ENCODE measurements around the gene LCN9.
"Not testable (repeated sequence)": the region's sequence is repeated elsewhere in the genome, so short reads cannot be mapped to it uniquely, and the experiment has no call there.

The LCN9 gene

DNA sequence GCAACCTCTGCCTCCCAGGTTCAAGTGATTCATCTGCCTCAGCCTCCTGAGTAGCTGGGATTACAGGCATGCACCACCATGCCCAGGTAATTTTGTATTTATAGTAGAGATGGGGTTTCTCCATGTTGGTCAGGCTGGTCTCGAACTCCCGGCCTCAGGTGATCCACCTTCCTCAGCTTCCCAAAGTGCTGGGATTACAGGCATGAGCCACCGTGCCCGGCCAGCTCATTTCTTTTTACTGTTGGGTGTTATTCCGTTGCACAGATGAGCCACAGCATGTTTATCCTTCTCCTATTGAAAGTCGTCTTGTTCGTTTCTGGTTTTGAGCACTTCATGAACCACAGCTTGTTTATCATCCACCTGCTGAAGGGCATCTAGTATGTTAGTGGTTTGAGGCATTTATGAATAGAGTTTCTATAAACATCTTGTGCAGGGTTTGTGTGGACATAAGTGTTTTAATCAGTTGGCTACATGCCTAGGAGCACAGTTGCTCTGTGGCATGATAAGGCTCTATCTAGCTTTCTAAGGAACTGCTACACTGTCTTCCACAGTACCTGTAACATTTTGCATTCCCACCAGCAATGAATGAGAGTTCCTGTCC is 26.1 kb upstream of the LCN9 start:
- ATAC-seq, DNase-seq, H3K4me1 Mint-ChIP-seq, H3K27ac Mint-ChIP-seq, H3K4me3 Mint-ChIP-seq, H3K9me3 Mint-ChIP-seq: not testable (repeated sequence)
- peaks cover 53% of the 10 kb centered on the region for H3K27me3 Mint-ChIP-seq

DNA sequence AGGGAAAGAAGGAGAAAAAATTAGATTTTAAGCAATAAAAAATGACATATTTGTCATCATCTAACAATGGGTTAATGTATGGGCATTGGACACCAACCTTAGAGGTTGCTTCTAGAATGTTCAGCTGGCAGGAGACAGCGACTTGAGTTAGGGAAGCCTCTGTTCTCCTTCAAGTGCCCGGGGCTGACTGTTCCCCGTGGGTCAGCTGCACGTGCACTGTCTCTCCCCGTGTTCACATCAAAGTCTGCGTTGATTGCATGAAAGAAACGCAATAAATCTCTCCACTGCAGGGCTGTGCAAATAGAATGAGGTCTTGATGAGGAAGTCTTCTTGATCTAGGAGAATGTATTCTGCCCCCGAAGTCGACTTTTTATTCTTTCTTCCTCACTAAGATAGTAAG is 23.9 kb upstream of the LCN9 start, which contains the start of gene GLT6D1:
Gene GLT6D1 (minus strand): TSS at position 345 of the 400 bp plus-strand sequence. CDS start 353 bp downstream, outside the sequence.
- Mint-ChIP-seq H3K27ac (no peak within 1 kb of the TSS), H3K27me3 (peaks cover 56% of the 10 kb centered on the region), H3K9me3 (peaks cover 15 to 21% of the 10 kb centered on the region in 2 donors), H3K4me3 (no peak within 1 kb of the TSS), H3K4me1 (no peaks in the 10 kb centered on the region)
- ATAC-seq (no peak), DNase-seq (no peak)

- H3K27ac Mint-ChIP-seq = no peak overlapping the region
- H3K27me3 Mint-ChIP-seq = peaks cover 39% of the 10 kb centered on the region
- DNase-seq (no peak), ATAC-seq (no peak)
- H3K4me3 Mint-ChIP-seq = no peak overlapping the region
- peaks cover 28 to 36% of the 10 kb centered on the region in 2 donors for H3K9me3 Mint-ChIP-seq
- H3K4me1 Mint-ChIP-seq = no peaks in the 10 kb centered on the region
Measured at GRCh38 chr9:135641047-135641446, 22.1 kb upstream of the LCN9 start.

DNA sequence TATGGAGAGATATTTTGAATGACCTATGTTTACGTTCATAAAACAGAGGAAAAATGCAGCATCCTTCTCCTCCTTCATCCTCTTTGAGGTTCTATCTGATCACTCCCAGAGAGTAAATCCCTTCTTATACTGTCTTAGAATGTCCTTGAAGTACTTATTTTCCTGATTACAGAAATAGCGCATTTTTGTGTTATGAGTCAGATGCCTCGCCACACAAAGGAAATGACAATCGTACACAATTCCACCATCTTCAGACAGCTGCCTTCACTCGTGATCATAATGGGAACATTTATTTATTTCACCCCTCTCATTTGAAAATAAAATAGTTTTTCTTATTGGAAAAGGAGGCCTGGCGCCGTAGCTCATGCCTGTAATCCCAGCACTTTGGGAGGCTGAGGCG is 21.4 kb upstream of the LCN9 start:
- Mint-ChIP-seq H3K4me1 (no peaks in the 10 kb centered on the region), H3K27ac (no peak overlapping the region), H3K4me3 (no peak overlapping the region), H3K9me3 (peaks cover 28 to 37% of the 10 kb centered on the region in 2 donors), H3K27me3 (peaks cover 32% of the 10 kb centered on the region)
- no peak for ATAC-seq
- no peak for DNase-seq

DNA sequence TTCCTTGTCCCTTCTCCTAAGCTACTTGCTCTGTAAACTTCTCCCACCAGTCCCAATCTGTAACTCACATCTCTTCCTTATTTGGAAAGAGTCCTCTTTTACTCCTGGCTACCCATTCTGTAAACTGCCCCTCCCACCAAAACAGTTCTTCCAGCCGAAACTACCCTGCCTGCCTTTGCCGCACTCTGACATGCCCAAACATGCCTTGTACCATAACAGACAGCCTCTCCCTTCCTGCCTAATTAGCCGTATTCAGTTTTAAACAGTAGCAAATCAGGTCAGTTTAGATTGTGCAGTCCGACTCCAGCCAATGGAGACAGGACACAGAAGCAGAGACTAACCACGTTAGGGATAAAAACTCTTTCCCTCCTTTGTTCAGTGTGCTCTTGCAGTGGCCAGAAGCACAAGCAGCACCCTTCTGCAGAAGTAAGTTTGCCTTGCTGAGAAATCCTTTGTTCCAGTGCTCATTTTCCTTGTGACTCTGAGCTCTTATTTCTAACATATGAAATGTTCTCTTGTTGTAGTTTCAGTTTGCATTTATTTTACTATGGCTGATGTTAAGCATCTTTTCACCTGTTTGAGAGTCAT is 18.4 kb upstream of the LCN9 start:
- H3K4me3 Mint-ChIP-seq = no peak overlapping the region
- H3K9me3 Mint-ChIP-seq = peaks cover 37 to 64% of the 10 kb centered on the region in 2 donors
- DNase-seq (no peak), ATAC-seq (no peak)
- no peaks in the 10 kb centered on the region for H3K4me1 Mint-ChIP-seq
- peaks cover 17% of the 10 kb centered on the region for H3K27me3 Mint-ChIP-seq
- peak overlapping the region in 1 of 2 donors; percentile 48 for H3K27ac Mint-ChIP-seq

DNA sequence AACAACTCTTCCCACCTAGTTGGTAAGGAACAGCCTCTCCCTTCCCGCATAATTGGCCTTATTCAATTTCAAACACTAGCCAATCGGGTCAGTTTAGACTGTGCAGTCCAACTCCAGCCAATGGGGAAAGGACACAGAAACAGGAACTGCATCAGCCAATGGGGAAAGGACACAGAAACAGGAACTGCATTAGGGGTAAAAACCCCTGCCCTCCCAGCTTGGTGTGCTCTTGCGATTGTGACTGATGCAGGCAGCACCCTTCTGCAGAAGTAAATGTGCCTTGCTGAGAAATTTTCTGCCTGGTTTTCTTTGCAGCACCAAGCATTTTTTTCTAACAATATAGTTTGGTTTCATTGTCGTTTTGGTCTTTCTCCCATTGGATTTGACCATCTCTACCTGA is 15.2 kb upstream of the LCN9 start:
- ATAC-seq = no peak
- Mint-ChIP-seq H3K4me1 (no peaks in the 10 kb centered on the region), H3K4me3 (no peak overlapping the region), H3K27me3 (peaks cover 9% of the 10 kb centered on the region), H3K27ac (no peak overlapping the region), H3K9me3 (peaks cover 39 to 65% of the 10 kb centered on the region in 2 donors)
- DNase-seq = no peak

- Mint-ChIP-seq H3K4me3 (no peak overlapping the region), H3K27me3 (peaks cover 2% of the 10 kb centered on the region), H3K4me1 (no peaks in the 10 kb centered on the region), H3K27ac (no peak overlapping the region), H3K9me3 (peaks cover 30 to 56% of the 10 kb centered on the region in 2 donors)
- no peak for DNase-seq
- no peak for ATAC-seq
Measured at GRCh38 chr9:135648494-135649410, 14.4 kb upstream of the LCN9 start.

DNA sequence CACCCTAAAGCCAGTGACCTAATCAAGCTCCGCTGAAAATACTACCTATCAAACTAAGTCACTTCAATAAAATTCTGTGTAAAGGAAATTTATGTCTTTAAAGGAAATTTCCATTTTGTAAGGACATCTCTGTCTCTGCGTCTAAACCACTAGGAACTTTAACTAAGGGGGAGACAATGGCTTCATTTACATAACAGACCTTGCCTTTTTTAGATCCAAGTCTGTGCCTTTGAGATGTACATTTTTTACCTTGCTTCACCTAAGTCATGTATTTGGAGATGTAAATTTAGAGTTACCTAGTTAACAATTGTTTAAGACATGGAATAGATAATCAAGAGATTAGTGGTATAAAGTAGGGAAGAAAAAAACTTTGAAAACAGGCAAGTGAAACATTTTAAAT is 13.6 kb upstream of the LCN9 start:
- Mint-ChIP-seq H3K9me3 (peaks cover 26 to 48% of the 10 kb centered on the region in 2 donors), H3K27me3 (no peaks in the 10 kb centered on the region), H3K4me1 (no peaks in the 10 kb centered on the region), H3K27ac (no peak overlapping the region), H3K4me3 (no peak overlapping the region)
- ATAC-seq (no peak), DNase-seq (no peak)

DNA sequence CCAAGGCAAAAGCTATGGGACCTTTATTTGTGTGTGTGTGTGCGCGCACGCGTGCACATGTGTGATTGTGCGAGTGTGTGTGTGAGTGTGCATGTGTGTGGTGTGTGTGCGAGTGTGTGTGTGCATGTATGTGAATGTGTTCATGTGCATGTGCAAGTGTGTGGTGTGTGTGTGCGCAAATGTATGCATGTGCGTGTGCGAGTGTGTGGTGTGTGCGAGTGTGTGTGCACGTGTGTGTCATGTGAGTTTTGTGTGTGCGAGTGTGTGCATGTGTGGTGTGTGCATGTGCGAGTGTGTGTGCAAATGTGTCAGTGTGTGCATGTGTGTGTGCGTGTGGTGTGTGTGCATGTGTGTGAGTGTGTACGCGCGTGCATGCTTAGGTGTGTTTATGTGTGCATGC is 12.7 kb upstream of the LCN9 start:
- Mint-ChIP-seq H3K4me1 (no peaks in the 10 kb centered on the region), H3K27ac (no peak overlapping the region), H3K4me3 (no peak overlapping the region), H3K9me3 (peaks cover 17 to 39% of the 10 kb centered on the region in 2 donors), H3K27me3 (peaks cover 4% of the 10 kb centered on the region)
- no peak for ATAC-seq
- DNase-seq = no peak

GRCh38 chr9:135655317-135655716 is 7.8 kb upstream of the LCN9 start:
- Mint-ChIP-seq H3K9me3 (peaks cover 3 to 4% of the 10 kb centered on the region in 2 donors), H3K27ac (no peak overlapping the region), H3K27me3 (peaks cover 12% of the 10 kb centered on the region), H3K4me1 (no peaks in the 10 kb centered on the region), H3K4me3 (no peak overlapping the region)
- no peak for ATAC-seq
- no peak for DNase-seq

- ATAC-seq (no peak), DNase-seq (no peak)
- Mint-ChIP-seq H3K27me3 (peaks cover 12% of the 10 kb centered on the region), H3K4me1 (no peaks in the 10 kb centered on the region), H3K27ac (no peak overlapping the region), H3K9me3 (no peaks in the 10 kb centered on the region), H3K4me3 (no peak overlapping the region)
Measured at GRCh38 chr9:135657416-135657815, 5.7 kb upstream of the LCN9 start.

- no peak for ATAC-seq
Measured at GRCh38 chr9:135659252-135659651, 3.9 kb upstream of the LCN9 start.

GRCh38 chr9:135660407-135660806 is 2.7 kb upstream of the LCN9 start:
- Mint-ChIP-seq H3K27me3 (peaks cover 12% of the 10 kb centered on the region), H3K4me3 (no peak overlapping the region), H3K4me1 (no peaks in the 10 kb centered on the region), H3K9me3 (no peaks in the 10 kb centered on the region), H3K27ac (no peak overlapping the region)
- ATAC-seq (no peak), DNase-seq (no peak)

More at GRCh38 chr9:135659252-135659651, 3.9 kb upstream of the LCN9 start:
- Mint-ChIP-seq H3K4me1 (no peaks in the 10 kb centered on the region), H3K27ac (no peak overlapping the region), H3K27me3 (peaks cover 12% of the 10 kb centered on the region), H3K4me3 (no peak overlapping the region), H3K9me3 (no peaks in the 10 kb centered on the region)
- DNase-seq = no peak

DNA sequence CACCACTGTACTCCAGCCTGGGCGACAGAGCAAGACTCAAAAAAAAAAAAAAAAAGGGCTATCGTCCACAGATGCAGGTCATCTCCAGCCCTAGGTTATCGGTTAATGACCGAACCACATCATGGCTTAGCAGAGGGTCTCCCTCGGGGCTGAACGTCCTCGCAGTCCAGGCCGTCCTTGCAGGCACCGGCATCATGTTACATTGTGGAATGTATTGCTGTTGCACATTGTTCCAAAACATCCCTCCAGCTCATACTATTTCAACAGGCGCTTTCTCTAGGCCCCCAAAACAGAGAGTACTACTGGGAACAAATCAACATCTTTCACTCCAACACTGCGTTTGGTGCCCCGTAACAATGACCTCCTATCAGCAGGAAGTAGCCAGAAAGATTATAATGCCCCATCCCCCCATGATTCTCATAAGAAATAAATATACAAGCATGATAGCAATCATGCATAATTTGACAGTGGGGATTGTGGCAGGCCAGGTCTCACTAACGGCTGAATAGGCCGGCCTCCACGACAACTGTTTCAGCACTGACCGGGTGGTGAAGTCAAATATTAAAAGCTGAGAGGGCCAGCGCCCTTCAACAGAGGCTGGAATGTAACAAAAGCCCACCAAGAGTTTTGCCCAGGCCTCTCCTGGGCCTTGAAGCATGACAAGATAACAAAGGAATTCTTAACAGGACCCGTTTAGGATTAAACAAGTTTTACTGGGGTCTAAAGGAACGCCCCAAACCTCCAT is 1.1 kb upstream of the LCN9 start:
- H3K4me1 Mint-ChIP-seq = no peaks in the 10 kb centered on the region
- no peak for DNase-seq

DNA sequence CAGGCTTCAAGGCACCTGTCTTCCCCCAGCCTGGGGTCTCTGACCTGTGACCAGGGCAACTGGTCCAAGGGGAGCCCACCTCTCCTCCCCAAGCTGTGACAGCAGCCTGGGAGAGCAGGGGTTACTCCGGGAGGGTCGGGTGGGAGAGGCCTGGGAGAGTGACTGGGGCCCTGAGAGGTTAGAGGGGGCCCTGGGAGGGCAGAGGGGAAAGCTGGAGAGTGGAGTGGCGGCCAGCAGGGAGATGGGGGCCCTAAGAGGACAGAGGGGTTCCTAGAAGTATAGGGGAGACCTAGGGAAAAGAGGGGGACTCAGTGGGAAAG is 302 bp downstream of the LCN9 start:
- DNase-seq (no peak), ATAC-seq (no peak)
- Mint-ChIP-seq H3K9me3 (no peaks in the 10 kb centered on the region), H3K27me3 (peaks cover 8% of the 10 kb centered on the region), H3K4me3 (no peak overlapping the region), H3K27ac (no peak overlapping the region), H3K4me1 (no peaks in the 10 kb centered on the region)

More for the DNA sequence above, 1.1 kb upstream of the LCN9 start:
- Mint-ChIP-seq H3K9me3 (no peaks in the 10 kb centered on the region), H3K27me3 (peaks cover 8% of the 10 kb centered on the region), H3K4me3 (no peak overlapping the region), H3K27ac (no peak overlapping the region)
- ATAC-seq = no peak

Measured in stimulated activated naive CD8-positive, alpha-beta T cell treated with anti-CD3 and anti-CD28 coated beads, Interleukin-15, amount 100 ng/mL, for 72 hours (primary cell).